ENCODE results near the gene RASAL2. TPM values are rescaled to one million over a fixed set of nuclear protein-coding genes. Genes with fewer than 3 reads are reported as not detected.

The RASAL2 gene
- total RNA-seq, 2 donors from 2014 or later, result 9.9 to 20.4 TPM

GRCh38 chr1:178409541-178409940 lies 315.6 kb downstream of the RASAL2 start:
- TF ChIP-seq POLR2A (IDR thresholded peaks at IDR 0.05) (no peak), CTCF (IDR thresholded peaks at IDR 0.05) (no peak)
- no peaks in the 10 kb centered on the region for H3K36me3 ChIP-seq (replicated peaks in 1 of 2; ENCODE audit: insufficient read depth in 1 of 2, low read depth in 2 of 2)
- no peaks in the 10 kb centered on the region for H3K9me3 ChIP-seq
- intact Hi-C loops (cut with DNase I), result no loop called here
- no peaks in the 10 kb centered on the region for H3K27me3 ChIP-seq
- ATAC-seq (no peak), DNase-seq (no peak)
- no peak overlapping the region for H3K4me3 ChIP-seq
- H3K4me1 ChIP-seq, result no peaks in the 10 kb centered on the region
- H3K27ac ChIP-seq, result no peak overlapping the region
- WGBS, 2 donors, result 65 to 96% methylated on average over 2 of the region's 2 CpGs

GRCh38 chr1:178411756-178412399 lies 318.0 kb downstream of the RASAL2 start:
- no peaks in the 10 kb centered on the region for H3K9me3 ChIP-seq
- DNase-seq (no peak), ATAC-seq (no peak)
- no peaks in the 10 kb centered on the region for H3K4me1 ChIP-seq
- H3K36me3 ChIP-seq (replicated peaks in 1 of 2; ENCODE audit: insufficient read depth in 1 of 2, low read depth in 2 of 2), result no peaks in the 10 kb centered on the region
- H3K4me3 ChIP-seq, result no peak overlapping the region
- H3K27me3 ChIP-seq, result no peaks in the 10 kb centered on the region
- 82 to 90% methylated on average over 7 of the region's 7 CpGs for WGBS, 2 donors
- TF ChIP-seq CTCF (IDR thresholded peaks at IDR 0.05) (no peak), POLR2A (IDR thresholded peaks at IDR 0.05) (no peak)
- intact Hi-C loops (cut with DNase I), result no loop called here
- no peak overlapping the region for H3K27ac ChIP-seq

- Histone ChIP-seq H3K27ac (no peak overlapping the region), H3K9me3 (no peaks in the 10 kb centered on the region), H3K4me3 (no peak overlapping the region), H3K4me1 (no peaks in the 10 kb centered on the region), H3K36me3 (replicated peaks in 1 of 2; ENCODE audit: insufficient read depth in 1 of 2, low read depth in 2 of 2) (no peaks in the 10 kb centered on the region), H3K27me3 (no peaks in the 10 kb centered on the region)
- ATAC-seq (no peak), DNase-seq (no peak)
- no peak for TF ChIP-seq POLR2A (IDR thresholded peaks at IDR 0.05)
- TF ChIP-seq CTCF (IDR thresholded peaks at IDR 0.05), result no peak
- intact Hi-C loops (cut with DNase I), result no loop called here
- 45 to 46% methylated on average over 1 of the region's 1 CpG for WGBS, 2 donors
Observed at GRCh38 chr1:178412400-178412770, 318.5 kb downstream of the RASAL2 start.

GRCh38 chr1:178417858-178418257 lies 324.0 kb downstream of the RASAL2 start:
- WGBS, 2 donors, result 99 to 100% methylated on average over 2 of the region's 2 CpGs
- no peak overlapping the region for H3K4me3 ChIP-seq
- H3K9me3 ChIP-seq, result no peaks in the 10 kb centered on the region
- ATAC-seq, result no peak
- no peak for DNase-seq
- no peak overlapping the region for H3K27ac ChIP-seq
- intact Hi-C loops (cut with DNase I), result no loop called here
- H3K4me1 ChIP-seq, result no peaks in the 10 kb centered on the region
- TF ChIP-seq CTCF (IDR thresholded peaks at IDR 0.05) (no peak), POLR2A (IDR thresholded peaks at IDR 0.05) (no peak)
- H3K36me3 ChIP-seq (replicated peaks in 1 of 2; ENCODE audit: insufficient read depth in 1 of 2, low read depth in 2 of 2), result no peaks in the 10 kb centered on the region
- no peaks in the 10 kb centered on the region for H3K27me3 ChIP-seq

- no peak for DNase-seq
- H3K36me3 ChIP-seq (replicated peaks in 1 of 2; ENCODE audit: insufficient read depth in 1 of 2, low read depth in 2 of 2), result no peaks in the 10 kb centered on the region
- intact Hi-C loops (cut with DNase I), result no loop called here
- H3K27ac ChIP-seq, result no peak overlapping the region
- 75 to 90% methylated on average over 1 of the region's 1 CpG for WGBS, 2 donors
- H3K9me3 ChIP-seq, result no peaks in the 10 kb centered on the region
- no peaks in the 10 kb centered on the region for H3K27me3 ChIP-seq
- TF ChIP-seq POLR2A (IDR thresholded peaks at IDR 0.05) (no peak), CTCF (IDR thresholded peaks at IDR 0.05) (no peak)
- no peak overlapping the region for H3K4me3 ChIP-seq
- no peaks in the 10 kb centered on the region for H3K4me1 ChIP-seq
- no peak for ATAC-seq
Observed at GRCh38 chr1:178418284-178418955, 324.5 kb downstream of the RASAL2 start.
